Measurements from ENCODE around the gene R3HCC1L. TPM values are rescaled to one million over a fixed set of nuclear protein-coding genes. Genes with fewer than 3 reads are reported as not detected.

Gene R3HCC1L
- total and polyA plus RNA-seq, 2 experiments from 2014 or later, result 5.2 to 12.7 TPM

DNA sequence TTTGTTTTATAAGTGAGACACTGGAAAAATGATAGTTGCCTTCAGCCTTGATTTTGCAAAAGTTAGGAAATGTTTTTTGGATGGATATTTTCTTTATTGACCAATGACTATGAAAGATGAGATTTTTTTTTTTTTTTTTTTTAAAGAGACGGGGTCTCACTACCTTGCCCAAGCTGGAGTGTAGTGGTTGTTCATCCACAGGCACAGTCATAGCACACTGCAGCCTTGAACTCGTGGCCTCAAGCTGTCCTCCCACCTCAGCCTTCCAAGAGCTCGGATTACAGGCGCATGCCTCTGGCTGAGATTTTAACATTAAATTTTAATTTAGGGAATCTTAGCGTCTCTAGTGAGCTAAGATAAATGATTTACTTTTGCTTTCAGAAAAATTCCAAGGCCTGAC, 67.3 kb downstream of the R3HCC1L start:
- H3K79me2 ChIP-seq, result peaks cover 2% of the 10 kb centered on the region
- H3K27me3 ChIP-seq, result no peaks in the 10 kb centered on the region
- TF ChIP-seq EZH2 (IDR thresholded peaks at IDR 0.05; ENCODE audit: borderline replicate concordance) (no peak), EZH2phosphoT487 (IDR thresholded peaks at IDR 0.05; ENCODE audit: low read depth, severe bottlenecking, unreplicated experiment) (no peak)
- TF ChIP-seq, protein P1, sequence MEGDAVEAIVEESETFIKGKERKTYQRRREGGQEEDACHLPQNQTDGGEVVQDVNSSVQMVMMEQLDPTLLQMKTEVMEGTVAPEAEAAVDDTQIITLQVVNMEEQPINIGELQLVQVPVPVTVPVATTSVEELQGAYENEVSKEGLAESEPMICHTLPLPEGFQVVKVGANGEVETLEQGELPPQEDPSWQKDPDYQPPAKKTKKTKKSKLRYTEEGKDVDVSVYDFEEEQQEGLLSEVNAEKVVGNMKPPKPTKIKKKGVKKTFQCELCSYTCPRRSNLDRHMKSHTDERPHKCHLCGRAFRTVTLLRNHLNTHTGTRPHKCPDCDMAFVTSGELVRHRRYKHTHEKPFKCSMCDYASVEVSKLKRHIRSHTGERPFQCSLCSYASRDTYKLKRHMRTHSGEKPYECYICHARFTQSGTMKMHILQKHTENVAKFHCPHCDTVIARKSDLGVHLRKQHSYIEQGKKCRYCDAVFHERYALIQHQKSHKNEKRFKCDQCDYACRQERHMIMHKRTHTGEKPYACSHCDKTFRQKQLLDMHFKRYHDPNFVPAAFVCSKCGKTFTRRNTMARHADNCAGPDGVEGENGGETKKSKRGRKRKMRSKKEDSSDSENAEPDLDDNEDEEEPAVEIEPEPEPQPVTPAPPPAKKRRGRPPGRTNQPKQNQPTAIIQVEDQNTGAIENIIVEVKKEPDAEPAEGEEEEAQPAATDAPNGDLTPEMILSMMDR (IDR thresholded peaks at IDR 0.05; ENCODE audit: poor library complexity), result no peak
- WGBS (ENCODE audit: low lambda C conversion rate, missing lambda C conversion rate), result 92% methylated on average over 5 of the region's 5 CpGs
- no peaks in the 10 kb centered on the region for H3K9me2 ChIP-seq (replicated peaks; ENCODE audit: insufficient read depth)
- H3K9me3 ChIP-seq (ENCODE audit: low read depth), result no peaks in the 10 kb centered on the region
- H4K20me1 ChIP-seq (ENCODE audit: insufficient read depth, poor library complexity, severe bottlenecking), result peaks cover 4% of the 10 kb centered on the region
- DNase-seq (ENCODE audit: low spot score), result no peak
- no peak overlapping the region for H2AFZ ChIP-seq
- no peak overlapping the region for H3K4me2 ChIP-seq
- H3K4me3 ChIP-seq, result no peak overlapping the region
- H3K36me3 ChIP-seq (replicated peaks; ENCODE audit: insufficient read depth, low read depth), result no peaks in the 10 kb centered on the region
- H3K27ac ChIP-seq, result no peak overlapping the region
- no peaks in the 10 kb centered on the region for H3K4me1 ChIP-seq (ENCODE audit: insufficient read depth)

DNA sequence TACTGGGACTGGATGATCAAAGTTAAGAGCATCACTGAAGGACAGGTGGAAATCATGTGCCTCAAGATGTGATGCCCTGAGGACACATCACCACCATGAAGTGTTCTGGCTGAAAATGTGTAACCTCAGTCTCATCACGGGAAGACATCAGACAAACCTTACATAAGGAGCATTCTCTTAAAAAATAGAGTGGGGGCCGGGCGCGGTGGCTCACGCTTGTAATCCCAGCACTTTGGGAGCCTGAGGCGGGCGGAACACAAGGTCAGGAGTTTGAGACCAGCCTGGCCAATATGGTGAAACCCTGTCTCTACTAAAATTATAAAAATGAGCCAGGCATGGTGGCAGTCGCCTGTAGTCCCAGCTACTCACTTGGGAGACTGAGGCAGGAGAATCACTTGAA, 67.9 kb downstream of the R3HCC1L start:
- H3K9me2 ChIP-seq (replicated peaks; ENCODE audit: insufficient read depth), result no peaks in the 10 kb centered on the region
- H3K27me3 ChIP-seq, result no peaks in the 10 kb centered on the region
- H3K4me3 ChIP-seq, result no peak overlapping the region
- no peaks in the 10 kb centered on the region for H3K9me3 ChIP-seq (ENCODE audit: low read depth)
- no peak overlapping the region for H3K4me2 ChIP-seq
- DNase-seq (ENCODE audit: low spot score), result no peak
- no peaks in the 10 kb centered on the region for H3K4me1 ChIP-seq (ENCODE audit: insufficient read depth)
- H3K36me3 ChIP-seq (replicated peaks; ENCODE audit: insufficient read depth, low read depth), result no peaks in the 10 kb centered on the region
- H4K20me1 ChIP-seq (ENCODE audit: insufficient read depth, poor library complexity, severe bottlenecking), result peaks cover 4% of the 10 kb centered on the region
- no peak overlapping the region for H3K27ac ChIP-seq
- no peak for TF ChIP-seq EZH2phosphoT487 (IDR thresholded peaks at IDR 0.05; ENCODE audit: low read depth, severe bottlenecking, unreplicated experiment)
- TF ChIP-seq, protein P1 (IDR thresholded peaks at IDR 0.05; ENCODE audit: poor library complexity), result no peak
- no peak for TF ChIP-seq EZH2 (IDR thresholded peaks at IDR 0.05; ENCODE audit: borderline replicate concordance)
- WGBS (ENCODE audit: low lambda C conversion rate, missing lambda C conversion rate), result 95% methylated on average over 8 of the region's 8 CpGs
- H2AFZ ChIP-seq, result no peak overlapping the region
- H3K79me2 ChIP-seq, result peaks cover 2% of the 10 kb centered on the region

DNA sequence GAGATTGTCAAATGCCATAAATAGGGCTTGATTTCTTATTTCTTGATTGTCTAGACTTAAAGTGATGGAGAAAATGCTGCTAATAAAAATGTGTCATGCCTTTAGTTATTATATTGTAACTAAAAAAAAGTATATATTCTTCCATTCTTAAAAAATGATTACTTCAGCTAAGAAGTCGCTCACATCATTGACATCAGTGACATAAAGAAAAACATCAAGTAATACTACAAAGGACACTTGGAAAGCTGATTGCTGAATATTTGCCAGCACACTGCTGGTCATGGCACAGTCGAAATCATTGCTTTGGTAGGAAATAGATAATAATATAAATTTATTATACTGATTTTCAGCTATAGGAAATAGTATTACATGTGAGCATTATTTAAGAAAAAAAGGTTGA, 70.9 kb downstream of the R3HCC1L start:
- Histone ChIP-seq H4K20me1 (ENCODE audit: insufficient read depth, poor library complexity, severe bottlenecking) (peaks cover 4% of the 10 kb centered on the region), H3K9me2 (replicated peaks; ENCODE audit: insufficient read depth) (no peaks in the 10 kb centered on the region), H3K36me3 (replicated peaks; ENCODE audit: insufficient read depth, low read depth) (no peaks in the 10 kb centered on the region), H3K4me3 (no peak overlapping the region), H2AFZ (no peak overlapping the region), H3K27ac (no peak overlapping the region), H3K4me1 (ENCODE audit: insufficient read depth) (no peaks in the 10 kb centered on the region), H3K27me3 (no peaks in the 10 kb centered on the region), H3K9me3 (ENCODE audit: low read depth) (no peaks in the 10 kb centered on the region), H3K4me2 (no peak overlapping the region), H3K79me2 (peaks cover 7% of the 10 kb centered on the region)
- DNase-seq (ENCODE audit: low spot score), result no peak
- WGBS (ENCODE audit: low lambda C conversion rate, missing lambda C conversion rate), result 99% methylated on average over 2 of the region's 2 CpGs
- TF ChIP-seq, protein P1 (IDR thresholded peaks at IDR 0.05; ENCODE audit: poor library complexity), result no peak
- TF ChIP-seq EZH2 (IDR thresholded peaks at IDR 0.05; ENCODE audit: borderline replicate concordance), result no peak
- no peak for TF ChIP-seq EZH2phosphoT487 (IDR thresholded peaks at IDR 0.05; ENCODE audit: low read depth, severe bottlenecking, unreplicated experiment)

DNA sequence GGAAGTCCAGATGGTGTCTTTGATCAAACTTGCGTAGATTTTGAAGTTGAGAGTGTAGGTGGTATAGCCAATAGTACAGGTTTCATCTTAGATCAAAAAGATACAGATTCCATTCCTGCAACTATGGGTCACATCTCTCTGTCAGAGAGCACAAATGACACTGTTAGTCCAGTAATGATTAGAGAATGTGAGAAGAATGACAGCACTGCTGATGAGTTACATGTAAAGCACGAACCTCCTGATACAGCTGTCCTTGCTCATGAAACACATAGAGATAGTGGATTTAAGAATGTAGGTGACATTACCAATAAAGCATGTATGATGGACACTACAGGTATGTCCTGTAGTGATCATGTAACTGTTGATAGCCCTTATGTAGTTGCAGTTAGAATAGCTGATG, 74.5 kb downstream of the R3HCC1L start:
- no peak overlapping the region for H2AFZ ChIP-seq
- H3K9me2 ChIP-seq (replicated peaks; ENCODE audit: insufficient read depth), result no peaks in the 10 kb centered on the region
- peaks cover 10% of the 10 kb centered on the region for H3K79me2 ChIP-seq
- no peak overlapping the region for H3K4me2 ChIP-seq
- peaks cover 4% of the 10 kb centered on the region for H4K20me1 ChIP-seq (ENCODE audit: insufficient read depth, poor library complexity, severe bottlenecking)
- no peaks in the 10 kb centered on the region for H3K9me3 ChIP-seq (ENCODE audit: low read depth)
- DNase-seq (ENCODE audit: low spot score), result no peak
- H3K36me3 ChIP-seq (replicated peaks; ENCODE audit: insufficient read depth, low read depth), result no peaks in the 10 kb centered on the region
- H3K4me1 ChIP-seq (ENCODE audit: insufficient read depth), result no peaks in the 10 kb centered on the region
- no peak overlapping the region for H3K27ac ChIP-seq
- 100% methylated on average over 2 of the region's 2 CpGs for WGBS (ENCODE audit: low lambda C conversion rate, missing lambda C conversion rate)
- TF ChIP-seq EZH2phosphoT487 (IDR thresholded peaks at IDR 0.05; ENCODE audit: low read depth, severe bottlenecking, unreplicated experiment), result no peak
- no peaks in the 10 kb centered on the region for H3K27me3 ChIP-seq
- H3K4me3 ChIP-seq, result no peak overlapping the region
